ENCODE data around the gene PAPLN. TPM values are rescaled to one million over a fixed set of nuclear protein-coding genes. Genes with fewer than 3 reads are reported as not detected.

Gene PAPLN
- total and polyA plus RNA-seq, 2 of the 8 experiments (the other 6 are each of a cell fraction or from before 2014, with no cell fraction given) = 14.8 to 25.6 TPM

GRCh38 chr14:73267474-73267873 lies 30.2 kb downstream of the PAPLN start:
- Histone ChIP-seq H2BK15ac (ENCODE audit: low read length) (no peak overlapping the region), H3K27ac (ENCODE audit: low read depth, low read length) (no peak overlapping the region), H3K18ac (ENCODE audit: extremely low read depth, low read length) (no peak overlapping the region), H4K20me1 (replicated peaks in 1 of 2; ENCODE audit: control insufficient read depth in 1 of 2, insufficient read depth in 2 of 2, low read length in 2 of 2) (no peaks in the 10 kb centered on the region), H2AFZ (ENCODE audit: low read length) (no peak overlapping the region), H2BK12ac (ENCODE audit: low read depth, low read length) (no peak overlapping the region), H4K8ac (ENCODE audit: extremely low read depth, insufficient read depth, low read length) (0 out of 2 replicates have a peak overlapping the region, but pooled peaks have one; percentile 14), H3K79me1 (ENCODE audit: low read depth, low read length) (no peaks in the 10 kb centered on the region), H4K91ac (replicated peaks; ENCODE audit: insufficient read length, low read length) (no peak overlapping the region), H2BK5ac (ENCODE audit: low read depth, low read length) (no peak overlapping the region), H2BK120ac (replicated peaks; ENCODE audit: low read depth, low read length) (no peak overlapping the region), H3K56ac (replicated peaks; ENCODE audit: insufficient read length, low read depth, low read length) (no peak overlapping the region), H3K4me3 (ENCODE audit: extremely low read depth in 1 of 4, insufficient read depth in 2 of 4, low read depth in 3 of 4, low read length in 4 of 4) (no peak overlapping the region), H3K4ac (replicated peaks; ENCODE audit: insufficient read length, low read depth, low read length) (no peak overlapping the region), H3K27me3 (replicated peaks in 1 of 4; ENCODE audit: control insufficient read depth in 3 of 4, extremely low read depth in 1 of 4, insufficient read depth in 3 of 4, low read length in 3 of 4) (peaks cover 0 to 4% (median 0%) of the 10 kb centered on the region in 4 experiments; a peak in 1 of 7 replicates), H3K14ac (ENCODE audit: insufficient read length) (no peak overlapping the region), H4K5ac (ENCODE audit: insufficient read length, low read depth, low read length) (no peak overlapping the region), H3K4me1 (replicated peaks in 1 of 4; ENCODE audit: control insufficient read depth in 3 of 4, insufficient read depth in 4 of 4, low read length in 3 of 4) (peaks cover 0 to 6% (median 3%) of the 10 kb centered on the region in 4 experiments; a peak in 5 of 7 replicates), H3K23me2 (ENCODE audit: low read depth, low read length) (no peaks in the 10 kb centered on the region; the same call in 1 of the 2 replicates), H3K9me3 (ENCODE audit: insufficient read depth in 2 of 2, low read depth in 1 of 2, low read length in 1 of 2) (no peaks in the 10 kb centered on the region), H3K79me2 (ENCODE audit: control insufficient read depth in 1 of 2, insufficient read depth in 2 of 2, low read length in 2 of 2) (no peaks in the 10 kb centered on the region), H3K4me2 (ENCODE audit: insufficient read depth in 1 of 2, low read depth in 2 of 2, low read length in 2 of 2) (no peak overlapping the region), H3K9ac (replicated peaks in 1 of 4; ENCODE audit: extremely low read depth in 1 of 4, low read depth in 3 of 4, low read length in 3 of 4) (no peak overlapping the region), H2AK5ac (ENCODE audit: low read depth, low read length) (no peak overlapping the region), H3K36me3 (ENCODE audit: control insufficient read depth in 2 of 4, insufficient read depth in 4 of 4, low read length in 3 of 4) (peaks cover 3 to 26% (median 11%) of the 10 kb centered on the region in 4 experiments; a peak in 7 of 8 replicates), H2BK20ac (ENCODE audit: low read length) (no peak overlapping the region), H3K23ac (ENCODE audit: insufficient read length) (no peak overlapping the region)
- ChIA-PET POLR2A (ENCODE audit: partially characterized antibody) (interaction anchor here (0.9 to 2.3 kb wide), 2 partner anchors 15 to 30 kb away, joined by 3 to 11 read pairs; partner anchors contain the start of gene PAPLN), CTCF (ENCODE audit: partially characterized antibody) (interaction anchor here (0.7 to 5.1 kb wide), 5 partner anchors 11 to 36 kb away, joined by 3 to 46 read pairs (median 4); no protein-coding TSS in a partner anchor)
- TF ChIP-seq SP2 (IDR thresholded peaks at IDR 0.05; ENCODE audit: low read length) (no peak), POLR2A (IDR thresholded peaks at IDR 0.05; ENCODE audit: control extremely low read depth in 1 of 2, low read depth in 2 of 2, low read length in 2 of 2) (0 out of 3 replicates have a peak, but pooled peaks of 1 of the 2 experiments have one; percentile 10)
- FAIRE-seq (no peak), DNase-seq (ENCODE audit: low read depth in 1 of 2, low spot score in 2 of 2) (no peak)
- WGBS, 2 experiments (ENCODE audit: extremely low coverage in 1 of 2, insufficient coverage in 1 of 2, insufficient read length in 1 of 2, insufficient replicate concordance in 2 of 2, low coverage in 1 of 2, low lambda C conversion rate in 2 of 2, missing lambda C conversion rate in 1 of 2) = 97% methylated on average over 6 of the region's 6 CpGs; no CpG with 5 or more reads in 1 of the 2 experiments

Data from H1 (cell line).